PC-9 (cell line): Measurements from ENCODE around the gene DSCAML1. TPM values are rescaled to one million over a fixed set of nuclear protein-coding genes. Genes with fewer than 3 reads are reported as not detected.

Source experiments
- BruUV-seq: library from RNA; stranded (reverse); fragments of 400-500 nt; replicated peaks from 2 replicates; lab custom pipeline; 2021; lab: Mats Ljungman, UMichigan
- CTCF ChIA-PET: fragments of 300-600 bp; sonication (Branson Sonifier 250); formaldehyde crosslinking; loops from one replicate; lab custom pipeline; 2022; ENCODE audit warnings: antibody characterized with exemption; lab: Charles Lee
- POLR2A ChIA-PET: fragments of 300-600 bp; sonication (Branson Sonifier 250); formaldehyde crosslinking; loops from one replicate; lab custom pipeline; 2022; ENCODE audit warnings: antibody characterized with exemption; ENCODE audit not compliant: unreplicated experiment; lab: Charles Lee
- DNase-seq, 2 experiments: peaks; one replicate each; pipeline versions ENCODE4 v3.0.0 to v3.0.0-alpha.2; 2015 to 2022; ENCODE audit warnings: mixed read lengths in 1 of 2
- H2AFZ ChIP-seq: fragments of 200-600 bp; sonication (generic); 2 replicates; pipeline ENCODE4 v1.8.1; 2017; ENCODE audit warnings: antibody characterized with exemption
- H3F3A ChIP-seq: fragments of 200-600 bp; sonication (generic); 2 replicates; pipeline ENCODE4 v1.8.1; 2017; ENCODE audit warnings: antibody characterized with exemption, mild to moderate bottlenecking, low read depth; ENCODE audit not compliant: insufficient read depth
- H3K27ac ChIP-seq: fragments of 200-600 bp; sonication (generic); 2 replicates; pipeline ENCODE4 v1.6.1; 2016; ENCODE audit warnings: mixed run types
- H3K27me3 ChIP-seq: fragments of 200-600 bp; sonication (generic); 2 replicates; pipeline ENCODE4 v1.6.1; 2016; ENCODE audit warnings: low read depth, mixed run types; ENCODE audit not compliant: insufficient read depth
- H3K36me3 ChIP-seq: fragments of 200-600 bp; sonication (generic); 2 replicates; pipeline ENCODE4 v1.6.1; 2016; ENCODE audit warnings: low read depth, mixed run types
- H3K4me1 ChIP-seq: fragments of 200-600 bp; sonication (generic); replicated peaks from 2 replicates; pipeline ENCODE4 v1.6.1; 2016; ENCODE audit warnings: mixed run types; ENCODE audit not compliant: insufficient read depth
- H3K4me2 ChIP-seq: fragments of 200-600 bp; sonication (generic); 2 replicates; pipeline ENCODE4 v1.6.1; 2017; ENCODE audit warnings: mixed run types
- H3K4me3 ChIP-seq: fragments of 200-600 bp; sonication (generic); 2 replicates; pipeline ENCODE4 v1.6.1; 2016; ENCODE audit warnings: mixed run types
- H3K79me2 ChIP-seq: fragments of 200-600 bp; sonication (generic); 2 replicates; pipeline ENCODE4 v1.6.1; 2017; ENCODE audit warnings: low read depth, mixed run types
- H3K9me2 ChIP-seq: fragments of 200-600 bp; sonication (generic); 2 replicates; pipeline ENCODE4 v1.8.1; 2017; ENCODE audit warnings: mild to moderate bottlenecking; ENCODE audit not compliant: insufficient read depth
- H3K9me3 ChIP-seq: fragments of 200-600 bp; sonication (generic); 2 replicates; pipeline ENCODE4 v1.8.1; 2016; ENCODE audit warnings: low read depth; ENCODE audit not compliant: insufficient read depth
- H4K20me1 ChIP-seq: fragments of 200-600 bp; sonication (generic); 2 replicates; pipeline ENCODE4 v1.8.1; 2017; ENCODE audit not compliant: insufficient read depth
- EZH2 ChIP-seq: fragments of 200-600 bp; sonication (generic); IDR thresholded peaks from 2 replicates; pipeline ENCODE4 v1.8.0; 2017; ENCODE audit warnings: antibody characterized with exemption, low read depth
- intact Hi-C: fragments of 100-400 bp; cut with micrococcal nuclease; formaldehyde crosslinking; loops from one replicate; pipeline ENCODE4 v1.10.0; 2022; ENCODE audit not compliant: unreplicated experiment
- total RNA-seq: library from RNA; stranded (reverse); gene quantifications from 2 replicates; pipeline ENCODE4 v1.2.3, GENCODE V29; 2021
- TF ChIP-seq, protein P1 (sequence below): fragments of 200-600 bp; sonication (generic); conservative IDR thresholded peaks from 2 replicates; pipeline ENCODE4 v1.6.1; 2017; ENCODE audit warnings: mixed run types, antibody characterized with exemption, mild to moderate bottlenecking, moderate library complexity

DSCAML1 gene
- total RNA-seq, 1 experiment from 2014 or later: not detected

- no TSS peak for BruUV-seq
- TF ChIP-seq, protein P1, sequence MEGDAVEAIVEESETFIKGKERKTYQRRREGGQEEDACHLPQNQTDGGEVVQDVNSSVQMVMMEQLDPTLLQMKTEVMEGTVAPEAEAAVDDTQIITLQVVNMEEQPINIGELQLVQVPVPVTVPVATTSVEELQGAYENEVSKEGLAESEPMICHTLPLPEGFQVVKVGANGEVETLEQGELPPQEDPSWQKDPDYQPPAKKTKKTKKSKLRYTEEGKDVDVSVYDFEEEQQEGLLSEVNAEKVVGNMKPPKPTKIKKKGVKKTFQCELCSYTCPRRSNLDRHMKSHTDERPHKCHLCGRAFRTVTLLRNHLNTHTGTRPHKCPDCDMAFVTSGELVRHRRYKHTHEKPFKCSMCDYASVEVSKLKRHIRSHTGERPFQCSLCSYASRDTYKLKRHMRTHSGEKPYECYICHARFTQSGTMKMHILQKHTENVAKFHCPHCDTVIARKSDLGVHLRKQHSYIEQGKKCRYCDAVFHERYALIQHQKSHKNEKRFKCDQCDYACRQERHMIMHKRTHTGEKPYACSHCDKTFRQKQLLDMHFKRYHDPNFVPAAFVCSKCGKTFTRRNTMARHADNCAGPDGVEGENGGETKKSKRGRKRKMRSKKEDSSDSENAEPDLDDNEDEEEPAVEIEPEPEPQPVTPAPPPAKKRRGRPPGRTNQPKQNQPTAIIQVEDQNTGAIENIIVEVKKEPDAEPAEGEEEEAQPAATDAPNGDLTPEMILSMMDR: no peak
- TF ChIP-seq EZH2: no peak
- ChIA-PET POLR2A (no interaction called here), CTCF (no interaction called here)
- Histone ChIP-seq H3F3A (no peaks in the 10 kb centered on the region), H3K27me3 (peaks cover 97% of the 10 kb centered on the region), H4K20me1 (no peaks in the 10 kb centered on the region), H3K27ac (no peak overlapping the region), H3K4me2 (no peak overlapping the region), H3K9me3 (no peaks in the 10 kb centered on the region), H3K36me3 (no peaks in the 10 kb centered on the region), H2AFZ (no peak overlapping the region), H3K4me3 (no peak overlapping the region), H3K79me2 (no peaks in the 10 kb centered on the region), H3K9me2 (no peaks in the 10 kb centered on the region), H3K4me1 (no peaks in the 10 kb centered on the region)
- intact Hi-C loops: no loop called here
- DNase-seq: no peak
Observed at GRCh38 chr11:117735350-117735977, 61.6 kb downstream of the DSCAML1 start.

DNA sequence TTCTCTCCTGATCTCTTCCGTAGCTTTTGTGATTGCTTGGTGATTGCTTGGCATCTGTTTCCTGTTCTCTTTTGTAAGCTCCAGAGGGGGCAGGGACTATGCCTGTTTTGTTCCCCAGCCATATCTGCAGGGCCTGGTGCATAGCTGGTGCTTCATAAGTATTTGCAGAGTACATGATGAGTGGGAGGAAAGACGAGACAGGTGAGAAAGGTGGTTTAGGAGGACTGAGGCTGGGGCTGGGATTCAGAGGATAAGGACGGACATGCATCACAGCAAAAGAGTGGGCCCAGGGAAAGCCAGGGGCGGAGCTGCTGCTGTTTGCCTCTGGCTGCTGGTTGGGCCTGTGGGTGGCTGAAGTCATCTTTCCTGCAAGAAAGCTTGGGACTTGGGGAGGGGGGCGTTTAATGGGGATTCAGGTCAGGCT is 62.4 kb downstream of the DSCAML1 start:
- H3K79me2 ChIP-seq: no peaks in the 10 kb centered on the region
- H3K27me3 ChIP-seq: peaks cover 97% of the 10 kb centered on the region
- no TSS peak for BruUV-seq
- H3K4me3 ChIP-seq: no peak overlapping the region
- H3K9me3 ChIP-seq: no peaks in the 10 kb centered on the region
- no peaks in the 10 kb centered on the region for H3K9me2 ChIP-seq
- intact Hi-C loops: no loop called here
- DNase-seq: no peak
- no peak overlapping the region for H2AFZ ChIP-seq
- TF ChIP-seq EZH2: no peak
- TF ChIP-seq, protein P1: no peak
- H3K36me3 ChIP-seq: no peaks in the 10 kb centered on the region
- no peaks in the 10 kb centered on the region for H3K4me1 ChIP-seq
- no peak overlapping the region for H3K27ac ChIP-seq
- H4K20me1 ChIP-seq: no peaks in the 10 kb centered on the region
- H3F3A ChIP-seq: no peaks in the 10 kb centered on the region
- POLR2A ChIA-PET: no interaction called here
- no peak overlapping the region for H3K4me2 ChIP-seq
- CTCF ChIA-PET: no interaction called here

DNA sequence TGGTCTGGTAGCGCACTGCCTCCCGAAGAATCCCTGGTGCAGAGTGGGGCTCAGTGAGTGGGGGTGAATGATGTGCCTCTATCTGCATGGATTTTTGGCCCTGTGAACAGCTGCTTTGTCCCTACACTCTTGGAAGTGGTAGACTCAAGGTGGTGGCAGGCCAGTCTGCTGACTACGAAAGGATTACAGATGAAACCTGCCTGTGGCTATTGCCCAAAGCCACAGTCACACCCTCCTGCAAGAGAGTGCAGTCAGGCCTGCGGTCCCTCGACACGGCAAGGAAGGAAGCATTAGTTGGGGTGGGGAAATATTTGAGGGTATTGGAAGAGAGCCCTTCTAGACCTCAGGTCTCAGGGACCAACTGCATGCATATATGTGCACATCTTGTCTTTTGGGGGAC is 63.7 kb downstream of the DSCAML1 start:
- H3F3A ChIP-seq: no peaks in the 10 kb centered on the region
- no peaks in the 10 kb centered on the region for H3K4me1 ChIP-seq
- H2AFZ ChIP-seq: no peak overlapping the region
- no peaks in the 10 kb centered on the region for H3K79me2 ChIP-seq
- BruUV-seq: no TSS peak
- no peaks in the 10 kb centered on the region for H4K20me1 ChIP-seq
- H3K9me2 ChIP-seq: no peaks in the 10 kb centered on the region
- no peak for TF ChIP-seq EZH2
- TF ChIP-seq, protein P1: no peak
- ChIA-PET CTCF (no interaction called here), POLR2A (no interaction called here)
- peaks cover 97% of the 10 kb centered on the region for H3K27me3 ChIP-seq
- H3K4me3 ChIP-seq: no peak overlapping the region
- no peaks in the 10 kb centered on the region for H3K36me3 ChIP-seq
- no peak overlapping the region for H3K27ac ChIP-seq
- no peaks in the 10 kb centered on the region for H3K9me3 ChIP-seq
- no peak for DNase-seq
- no peak overlapping the region for H3K4me2 ChIP-seq
- intact Hi-C loops: no loop called here
